Measurements from ENCODE around the gene PRKCG. TPM values are rescaled to one million over a fixed set of nuclear protein-coding genes. Genes with fewer than 3 reads are reported as not detected.

Gene PRKCG
- total RNA-seq, 2 experiments from 2014 or later = not detected

DNA sequence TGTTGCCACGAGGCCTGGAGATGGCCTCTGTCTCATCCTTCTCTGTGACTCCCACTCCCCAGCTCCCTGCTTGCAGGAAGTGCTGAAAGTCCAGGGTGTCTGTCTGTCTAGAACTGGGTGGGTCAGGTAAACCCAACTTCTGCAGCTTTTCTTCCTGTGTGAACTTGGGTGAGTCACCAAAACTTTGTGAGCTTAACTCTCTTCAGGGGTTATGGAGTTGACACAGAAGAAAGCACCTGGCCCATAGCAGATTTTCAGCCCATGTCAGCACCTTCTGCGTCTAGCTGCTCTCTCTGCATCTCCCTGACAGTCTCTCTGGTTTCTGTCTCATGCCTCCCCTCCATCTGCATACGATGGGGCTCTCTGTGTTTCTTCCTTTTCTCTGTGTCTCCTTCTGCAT lies 22.9 kb downstream of the PRKCG start:
- no peak overlapping the region for H2AFZ ChIP-seq (ENCODE audit: low read length)
- no peak overlapping the region for H3K27ac ChIP-seq (ENCODE audit: low read depth, low read length, poor library complexity, severe bottlenecking)
- no peaks in the 10 kb centered on the region for H3K79me2 ChIP-seq (ENCODE audit: insufficient read depth, low read depth, low read length)
- no TSS peak for BruUV-seq (replicated peaks)
- H3K9me2 ChIP-seq (ENCODE audit: insufficient read depth, low read length) = no peaks in the 10 kb centered on the region
- H3K9me3 ChIP-seq (ENCODE audit: low read length) = no peaks in the 10 kb centered on the region
- no peak for DNase-seq (ENCODE audit: low spot score)
- ChIA-PET CTCF (ENCODE audit: unreplicated experiment) (no interaction called here), POLR2A (no interaction called here)
- no peak for TF ChIP-seq EZH2phosphoT487 (IDR thresholded peaks at IDR 0.05; ENCODE audit: borderline replicate concordance, low read depth, low read length)
- TF ChIP-seq, protein P1, sequence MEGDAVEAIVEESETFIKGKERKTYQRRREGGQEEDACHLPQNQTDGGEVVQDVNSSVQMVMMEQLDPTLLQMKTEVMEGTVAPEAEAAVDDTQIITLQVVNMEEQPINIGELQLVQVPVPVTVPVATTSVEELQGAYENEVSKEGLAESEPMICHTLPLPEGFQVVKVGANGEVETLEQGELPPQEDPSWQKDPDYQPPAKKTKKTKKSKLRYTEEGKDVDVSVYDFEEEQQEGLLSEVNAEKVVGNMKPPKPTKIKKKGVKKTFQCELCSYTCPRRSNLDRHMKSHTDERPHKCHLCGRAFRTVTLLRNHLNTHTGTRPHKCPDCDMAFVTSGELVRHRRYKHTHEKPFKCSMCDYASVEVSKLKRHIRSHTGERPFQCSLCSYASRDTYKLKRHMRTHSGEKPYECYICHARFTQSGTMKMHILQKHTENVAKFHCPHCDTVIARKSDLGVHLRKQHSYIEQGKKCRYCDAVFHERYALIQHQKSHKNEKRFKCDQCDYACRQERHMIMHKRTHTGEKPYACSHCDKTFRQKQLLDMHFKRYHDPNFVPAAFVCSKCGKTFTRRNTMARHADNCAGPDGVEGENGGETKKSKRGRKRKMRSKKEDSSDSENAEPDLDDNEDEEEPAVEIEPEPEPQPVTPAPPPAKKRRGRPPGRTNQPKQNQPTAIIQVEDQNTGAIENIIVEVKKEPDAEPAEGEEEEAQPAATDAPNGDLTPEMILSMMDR (conservative IDR thresholded peaks at IDR 0.05; ENCODE audit: low read length) = no peak
- intact Hi-C loops (cut with micrococcal nuclease; ENCODE audit: unreplicated experiment) = loop anchor here (5.0 kb wide), 1 partner anchor 117 kb away; no protein-coding TSS in a partner anchor
- H3K4me2 ChIP-seq (ENCODE audit: low read length) = no peak overlapping the region
- no peaks in the 10 kb centered on the region for H3K36me3 ChIP-seq (ENCODE audit: insufficient read depth, low read length)
- no peak overlapping the region for H3K4me3 ChIP-seq (ENCODE audit: low read depth, low read length, poor library complexity, severe bottlenecking)
- no peaks in the 10 kb centered on the region for H4K20me1 ChIP-seq (ENCODE audit: insufficient read depth, low read length)
- no peaks in the 10 kb centered on the region for H3K4me1 ChIP-seq (ENCODE audit: insufficient read depth, low read length, poor library complexity, severe bottlenecking)

DNA sequence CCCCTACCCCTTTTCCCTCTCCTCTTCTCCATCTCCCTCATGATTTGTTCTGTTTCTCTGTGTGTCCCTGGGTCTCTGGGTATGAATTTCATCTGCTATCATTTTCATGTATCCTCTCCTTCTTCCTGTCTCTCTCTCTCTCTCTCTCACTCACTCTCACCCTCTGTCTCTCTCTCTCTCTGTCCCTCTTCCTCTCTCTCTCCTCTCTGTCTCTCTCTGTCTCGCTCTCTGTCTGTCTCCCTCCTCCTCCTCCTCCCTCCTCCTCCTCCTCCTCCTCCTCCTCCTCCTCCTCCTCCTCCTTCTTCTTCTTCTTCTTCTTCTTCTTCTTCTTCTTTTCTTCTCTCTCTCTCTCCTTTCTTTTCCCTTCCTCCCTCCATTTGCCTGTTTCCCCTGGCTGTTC lies 23.8 kb downstream of the PRKCG start:
- no peaks in the 10 kb centered on the region for H3K9me2 ChIP-seq (ENCODE audit: insufficient read depth, low read length)
- BruUV-seq (replicated peaks) = no TSS peak
- no peaks in the 10 kb centered on the region for H3K9me3 ChIP-seq (ENCODE audit: low read length)
- H3K4me2 ChIP-seq (ENCODE audit: low read length) = no peak overlapping the region
- H3K4me1 ChIP-seq (ENCODE audit: insufficient read depth, low read length, poor library complexity, severe bottlenecking) = no peaks in the 10 kb centered on the region
- H4K20me1 ChIP-seq (ENCODE audit: insufficient read depth, low read length) = no peaks in the 10 kb centered on the region
- no peak overlapping the region for H3K27ac ChIP-seq (ENCODE audit: low read depth, low read length, poor library complexity, severe bottlenecking)
- ChIA-PET CTCF (ENCODE audit: unreplicated experiment) (no interaction called here), POLR2A (no interaction called here)
- no peak for TF ChIP-seq EZH2phosphoT487 (IDR thresholded peaks at IDR 0.05; ENCODE audit: borderline replicate concordance, low read depth, low read length)
- TF ChIP-seq, protein P1 (conservative IDR thresholded peaks at IDR 0.05; ENCODE audit: low read length) = no peak
- H3K36me3 ChIP-seq (ENCODE audit: insufficient read depth, low read length) = no peaks in the 10 kb centered on the region
- no peak overlapping the region for H3K4me3 ChIP-seq (ENCODE audit: low read depth, low read length, poor library complexity, severe bottlenecking)
- intact Hi-C loops (cut with micrococcal nuclease; ENCODE audit: unreplicated experiment) = loop anchor here (5.0 kb wide), 1 partner anchor 117 kb away; no protein-coding TSS in a partner anchor
- H3K79me2 ChIP-seq (ENCODE audit: insufficient read depth, low read depth, low read length) = no peaks in the 10 kb centered on the region
- H2AFZ ChIP-seq (ENCODE audit: low read length) = no peak overlapping the region
- DNase-seq (ENCODE audit: low spot score) = no peak

DNA sequence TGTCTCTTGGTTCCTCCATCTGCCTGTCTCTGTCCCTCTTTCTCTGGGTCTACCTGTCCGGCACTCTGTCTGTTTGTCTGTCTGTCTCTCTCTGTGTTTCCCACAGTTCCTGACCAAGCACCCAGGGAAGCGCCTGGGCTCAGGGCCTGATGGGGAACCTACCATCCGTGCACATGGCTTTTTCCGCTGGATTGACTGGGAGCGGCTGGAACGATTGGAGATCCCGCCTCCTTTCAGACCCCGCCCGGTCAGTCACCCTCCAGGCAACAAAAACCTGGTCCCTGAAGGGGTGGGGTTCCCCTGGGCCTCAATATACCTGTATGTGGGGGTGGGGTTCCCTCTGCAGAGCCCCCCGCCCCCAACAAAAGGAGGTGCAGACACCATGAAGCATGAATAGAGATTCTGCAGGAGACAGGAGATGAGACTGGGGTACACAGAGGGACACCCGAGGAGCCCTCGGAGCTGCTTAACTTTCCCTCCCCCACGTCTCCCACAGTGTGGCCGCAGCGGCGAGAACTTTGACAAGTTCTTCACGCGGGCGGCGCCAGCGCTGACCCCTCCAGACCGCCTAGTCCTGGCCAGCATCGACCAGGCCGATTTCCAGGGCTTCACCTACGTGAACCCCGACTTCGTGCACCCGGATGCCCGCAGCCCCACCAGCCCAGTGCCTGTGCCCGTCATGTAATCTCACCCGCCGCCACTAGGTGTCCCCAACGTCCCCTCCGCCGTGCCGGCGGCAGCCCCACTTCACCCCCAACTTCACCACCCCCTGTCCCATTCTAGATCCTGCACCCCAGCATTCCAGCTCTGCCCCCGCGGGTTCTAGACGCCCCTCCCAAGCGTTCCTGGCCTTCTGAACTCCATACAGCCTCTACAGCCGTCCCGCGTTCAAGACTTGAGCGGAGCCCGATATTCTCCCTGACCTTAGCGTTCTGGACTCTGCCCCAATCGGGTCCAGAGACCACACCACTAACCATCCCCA lies 24.5 kb downstream of the PRKCG start:
- Histone ChIP-seq H3K9me3 (ENCODE audit: low read length) (no peaks in the 10 kb centered on the region), H3K4me2 (ENCODE audit: low read length) (no peak overlapping the region), H3K4me3 (ENCODE audit: low read depth, low read length, poor library complexity, severe bottlenecking) (no peak overlapping the region), H4K20me1 (ENCODE audit: insufficient read depth, low read length) (no peaks in the 10 kb centered on the region), H3K9me2 (ENCODE audit: insufficient read depth, low read length) (no peaks in the 10 kb centered on the region), H3K4me1 (ENCODE audit: insufficient read depth, low read length, poor library complexity, severe bottlenecking) (no peaks in the 10 kb centered on the region), H2AFZ (ENCODE audit: low read length) (no peak overlapping the region), H3K27ac (ENCODE audit: low read depth, low read length, poor library complexity, severe bottlenecking) (no peak overlapping the region), H3K79me2 (ENCODE audit: insufficient read depth, low read depth, low read length) (no peaks in the 10 kb centered on the region), H3K36me3 (ENCODE audit: insufficient read depth, low read length) (no peaks in the 10 kb centered on the region)
- peak; percentile 33 for DNase-seq (ENCODE audit: low spot score)
- ChIA-PET POLR2A (no interaction called here), CTCF (ENCODE audit: unreplicated experiment) (interaction anchor here (0.6 kb wide), 1 partner anchor 55 kb away, joined by 14 read pairs; no protein-coding TSS in a partner anchor)
- no peak for TF ChIP-seq EZH2phosphoT487 (IDR thresholded peaks at IDR 0.05; ENCODE audit: borderline replicate concordance, low read depth, low read length)
- TF ChIP-seq, protein P1 (conservative IDR thresholded peaks at IDR 0.05; ENCODE audit: low read length) = peak; percentile 86
- intact Hi-C loops (cut with micrococcal nuclease; ENCODE audit: unreplicated experiment) = loop anchor here (5.0 kb wide), 1 partner anchor 116 kb away; no protein-coding TSS in a partner anchor
- no TSS peak for BruUV-seq (replicated peaks)
